HAP-1 (cell line): ENCODE data around the gene BCL11B.

Source experiments
- DNase-seq, 2 experiments: peaks; one replicate each; pipeline ENCODE4 v3.0.0-alpha.2; 2016 to 2020; ENCODE audit warnings: low spot score in 2 of 2
- H3K27me3 ChIP-seq: fragments of 250-450 bp; sonication (Bioruptor Pico); 2 replicates; pipeline ENCODE4 v1.5.1; 2020; ENCODE audit warnings: low read depth, mild to moderate bottlenecking, moderate library complexity
- H3K36me3 ChIP-seq: fragments of 250-450 bp; sonication (Bioruptor Pico); replicated peaks from 2 replicates; pipeline ENCODE4 v1.5.1; 2020; ENCODE audit warnings: mild to moderate bottlenecking
- H3K4me1 ChIP-seq: fragments of 250-450 bp; sonication (Bioruptor Pico); 2 replicates; pipeline ENCODE4 v1.5.1; 2020; ENCODE audit warnings: mild to moderate bottlenecking
- H3K4me3 ChIP-seq: fragments of 250-450 bp; sonication (Bioruptor Pico); 2 replicates; pipeline ENCODE4 v1.5.1; 2020; ENCODE audit warnings: mild to moderate bottlenecking, moderate library complexity
- H3K9me3 ChIP-seq: fragments of 250-450 bp; sonication (Bioruptor Pico); 2 replicates; pipeline ENCODE4 v1.5.1; 2020; ENCODE audit warnings: mild to moderate bottlenecking, moderate library complexity
- in situ Hi-C: fragments of 300-500 bp; cut with MboI; formaldehyde crosslinking; loops from 3 replicates; pipeline ENCODE4 v1.14.3; 2020; ENCODE audit warnings: low sequenced_read_pairs, inconsistent platforms, mixed read lengths

The BCL11B gene

GRCh38 chr14:99201351-99202073 lies 70.5 kb downstream of the BCL11B start:
- no peaks in the 10 kb centered on the region for H3K27me3 ChIP-seq
- DNase-seq = no peak
- no peaks in the 10 kb centered on the region for H3K36me3 ChIP-seq

GRCh38 chr14:99200654-99201005 lies 71.4 kb downstream of the BCL11B start:
- Histone ChIP-seq H3K36me3 (no peaks in the 10 kb centered on the region), H3K4me1 (no peaks in the 10 kb centered on the region), H3K4me3 (no peak overlapping the region), H3K27me3 (no peaks in the 10 kb centered on the region), H3K9me3 (no peaks in the 10 kb centered on the region)
- in situ Hi-C loops = no loop called here
- no peak for DNase-seq

More at GRCh38 chr14:99201351-99202073, 70.5 kb downstream of the BCL11B start:
- in situ Hi-C loops = no loop called here
- Histone ChIP-seq H3K4me1 (no peaks in the 10 kb centered on the region), H3K4me3 (no peak overlapping the region), H3K9me3 (no peaks in the 10 kb centered on the region)

- in situ Hi-C loops = no loop called here
- no peaks in the 10 kb centered on the region for H3K36me3 ChIP-seq
- no peaks in the 10 kb centered on the region for H3K27me3 ChIP-seq
- no peaks in the 10 kb centered on the region for H3K4me1 ChIP-seq
- DNase-seq = no peak
- H3K4me3 ChIP-seq = no peak overlapping the region
- H3K9me3 ChIP-seq = no peaks in the 10 kb centered on the region
Observed at GRCh38 chr14:99199846-99200653, 71.9 kb downstream of the BCL11B start.

GRCh38 chr14:99198746-99199502 lies 73.1 kb downstream of the BCL11B start:
- no peak for DNase-seq
- no peak overlapping the region for H3K4me3 ChIP-seq
- H3K27me3 ChIP-seq = no peaks in the 10 kb centered on the region
- H3K9me3 ChIP-seq = no peaks in the 10 kb centered on the region
- H3K36me3 ChIP-seq = no peaks in the 10 kb centered on the region
- no peaks in the 10 kb centered on the region for H3K4me1 ChIP-seq
- in situ Hi-C loops = no loop called here

- Histone ChIP-seq H3K36me3 (no peaks in the 10 kb centered on the region), H3K4me3 (no peak overlapping the region), H3K27me3 (no peaks in the 10 kb centered on the region), H3K4me1 (no peaks in the 10 kb centered on the region), H3K9me3 (no peaks in the 10 kb centered on the region)
- no peak for DNase-seq
- in situ Hi-C loops = no loop called here
Observed at GRCh38 chr14:99196310-99196650, 75.7 kb downstream of the BCL11B start.

GRCh38 chr14:99195602-99196309 lies 76.2 kb downstream of the BCL11B start:
- H3K27me3 ChIP-seq = no peaks in the 10 kb centered on the region
- no peak overlapping the region for H3K4me3 ChIP-seq
- DNase-seq = no peak
- in situ Hi-C loops = no loop called here
- no peaks in the 10 kb centered on the region for H3K9me3 ChIP-seq
- H3K4me1 ChIP-seq = no peaks in the 10 kb centered on the region
- H3K36me3 ChIP-seq = no peaks in the 10 kb centered on the region

GRCh38 chr14:99194736-99195135 lies 77.3 kb downstream of the BCL11B start:
- Histone ChIP-seq H3K4me1 (no peaks in the 10 kb centered on the region), H3K27me3 (no peaks in the 10 kb centered on the region), H3K4me3 (no peak overlapping the region), H3K9me3 (no peaks in the 10 kb centered on the region), H3K36me3 (no peaks in the 10 kb centered on the region)
- in situ Hi-C loops = no loop called here
- DNase-seq = no peak

- no peak overlapping the region for H3K4me3 ChIP-seq
- DNase-seq = no peak
- peaks cover 2% of the 10 kb centered on the region for H3K4me1 ChIP-seq
- no peaks in the 10 kb centered on the region for H3K27me3 ChIP-seq
- in situ Hi-C loops = no loop called here
- no peaks in the 10 kb centered on the region for H3K36me3 ChIP-seq
- H3K9me3 ChIP-seq = no peaks in the 10 kb centered on the region
Observed at GRCh38 chr14:99194136-99194535, 77.9 kb downstream of the BCL11B start.

GRCh38 chr14:99192830-99193229 lies 79.2 kb downstream of the BCL11B start:
- H3K27me3 ChIP-seq = no peaks in the 10 kb centered on the region
- no peaks in the 10 kb centered on the region for H3K36me3 ChIP-seq
- in situ Hi-C loops = no loop called here
- H3K4me3 ChIP-seq = no peak overlapping the region
- no peak for DNase-seq
- no peaks in the 10 kb centered on the region for H3K9me3 ChIP-seq
- peaks cover 13% of the 10 kb centered on the region for H3K4me1 ChIP-seq

- DNase-seq = no peak
- in situ Hi-C loops = no loop called here
- Histone ChIP-seq H3K9me3 (no peaks in the 10 kb centered on the region), H3K27me3 (no peaks in the 10 kb centered on the region), H3K36me3 (no peaks in the 10 kb centered on the region), H3K4me3 (no peak overlapping the region), H3K4me1 (peaks cover 14% of the 10 kb centered on the region)
Observed at GRCh38 chr14:99192028-99192621, 79.9 kb downstream of the BCL11B start.

GRCh38 chr14:99191395-99192027 lies 80.5 kb downstream of the BCL11B start:
- Histone ChIP-seq H3K36me3 (no peaks in the 10 kb centered on the region), H3K4me3 (no peak overlapping the region), H3K27me3 (no peaks in the 10 kb centered on the region)

GRCh38 chr14:99190696-99191394 lies 81.2 kb downstream of the BCL11B start:
- peaks cover 14% of the 10 kb centered on the region for H3K4me1 ChIP-seq
- no peak for DNase-seq
- no peaks in the 10 kb centered on the region for H3K27me3 ChIP-seq
- no peak overlapping the region for H3K4me3 ChIP-seq
- H3K9me3 ChIP-seq = no peaks in the 10 kb centered on the region
- in situ Hi-C loops = no loop called here
- H3K36me3 ChIP-seq = no peaks in the 10 kb centered on the region

More at GRCh38 chr14:99191395-99192027, 80.5 kb downstream of the BCL11B start:
- Histone ChIP-seq H3K4me1 (peaks cover 14% of the 10 kb centered on the region), H3K9me3 (no peaks in the 10 kb centered on the region)
- no peak for DNase-seq
- in situ Hi-C loops = no loop called here
